GM21825 (cell line): ENCODE measurements around the gene CCDC63.

Experiments used
- ATAC-seq: cut with Tn5 transposase; IDR thresholded peaks from one replicate; pipeline ENCODE4 v1.9.1; 2021; ENCODE audit warnings: mild to moderate bottlenecking, moderate library complexity; ENCODE audit not compliant: unreplicated experiment

Gene CCDC63

GRCh38 chr12:110920324-110920910 is 73.6 kb downstream of the CCDC63 start, which contains the start of gene MYL2:
Gene MYL2, minus strand, starts transcription at chr12:110920579. Its CDS starts 50 bp downstream, at chr12:110920529.
- ATAC-seq = no peak

DNA sequence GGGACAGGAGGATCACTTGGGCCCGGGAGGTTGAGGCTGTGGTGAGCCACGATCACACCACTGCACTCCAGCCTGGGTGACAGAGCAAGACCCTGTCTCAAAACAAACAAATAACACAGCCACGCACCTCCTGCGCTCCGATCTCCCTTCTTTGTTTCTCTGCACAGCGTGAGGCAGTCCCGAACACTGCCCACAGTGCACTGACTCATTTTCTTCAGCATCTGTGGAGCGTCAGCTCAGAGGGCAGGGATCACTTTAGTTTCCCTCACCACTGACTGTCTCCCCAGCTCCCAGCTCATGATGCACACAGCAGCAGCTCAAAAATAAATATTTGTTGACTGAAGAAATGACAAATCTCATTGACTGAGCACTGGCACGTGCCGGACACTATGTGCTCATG is 74.5 kb downstream of the CCDC63 start:
- no peak for ATAC-seq

DNA sequence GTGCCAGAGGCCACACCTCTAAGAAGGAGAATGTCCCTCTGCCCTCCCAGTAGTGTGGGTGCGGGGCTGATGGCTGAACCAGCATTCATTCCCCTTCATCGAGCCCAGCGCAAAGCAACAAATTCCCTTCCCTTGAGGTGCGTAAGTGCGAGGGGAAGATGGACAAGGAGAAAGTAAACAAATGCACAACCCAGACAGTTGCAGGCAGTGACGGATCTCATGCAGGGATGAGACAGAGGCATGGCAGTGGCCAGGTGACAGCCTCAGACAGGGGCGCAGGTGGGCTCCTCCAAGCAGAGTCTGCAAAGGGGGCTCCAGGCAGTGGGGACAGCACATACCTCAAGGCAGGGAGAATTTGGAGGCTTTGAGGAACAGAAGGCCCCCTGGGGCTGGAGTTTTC is 75.9 kb downstream of the CCDC63 start:
- no peak for ATAC-seq

DNA sequence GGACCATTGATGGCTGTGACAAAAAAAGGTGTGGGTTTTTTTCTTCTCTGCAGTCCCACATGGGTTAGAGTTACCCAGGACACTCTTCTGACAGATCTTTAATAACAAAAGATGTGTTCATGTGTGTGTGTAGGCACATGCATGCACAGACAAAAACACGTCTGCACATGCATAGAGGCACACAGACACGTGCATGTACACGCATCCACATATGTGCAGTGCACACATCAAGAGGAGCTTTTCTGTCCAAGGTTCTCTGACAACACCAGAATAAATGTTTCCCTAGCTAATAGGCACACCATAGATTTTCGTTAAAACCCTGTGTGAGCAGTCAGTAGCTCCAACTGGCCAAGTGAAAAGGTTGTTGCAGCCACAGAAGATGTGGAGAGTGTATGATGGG is 76.4 kb downstream of the CCDC63 start:
- ATAC-seq = no peak

DNA sequence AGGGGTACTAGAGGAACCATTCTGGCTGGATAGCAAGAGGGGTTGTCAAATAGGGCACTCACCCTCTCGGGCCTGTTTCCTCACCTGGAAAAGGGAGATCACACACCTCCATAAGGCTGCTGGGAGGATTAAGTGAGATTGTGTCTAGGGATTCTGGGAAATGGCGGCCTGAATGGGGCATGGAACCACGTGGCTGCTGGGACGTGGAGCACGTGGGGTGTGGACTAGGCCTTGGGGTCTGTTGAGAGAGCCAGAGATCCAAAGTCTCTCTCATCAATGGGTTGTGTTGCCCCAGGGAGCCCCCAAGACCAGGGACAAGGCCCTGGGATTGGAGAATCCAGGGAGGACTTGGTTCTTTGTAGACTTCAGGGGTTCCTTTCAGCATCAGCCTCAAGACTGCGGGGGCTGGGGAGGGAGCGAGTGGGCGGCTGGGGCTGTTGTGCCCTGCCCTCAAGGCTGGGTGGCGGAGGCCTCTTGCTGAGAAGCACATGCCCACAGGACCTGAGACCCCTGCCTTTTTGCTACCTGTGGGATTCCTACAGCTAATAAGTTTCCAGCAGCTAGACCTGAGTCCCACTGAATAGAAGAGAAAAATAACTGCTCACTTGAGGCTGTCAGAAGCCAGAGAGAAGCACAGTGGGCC is 77.0 kb downstream of the CCDC63 start:
- no peak for ATAC-seq

GRCh38 chr12:110927546-110927945 is 80.8 kb downstream of the CCDC63 start:
- ATAC-seq = no peak

- ATAC-seq = no peak
Measured at GRCh38 chr12:110928700-110929099, 81.9 kb downstream of the CCDC63 start.

- no peak for ATAC-seq
Measured at GRCh38 chr12:110929818-110930217, 83.0 kb downstream of the CCDC63 start.

DNA sequence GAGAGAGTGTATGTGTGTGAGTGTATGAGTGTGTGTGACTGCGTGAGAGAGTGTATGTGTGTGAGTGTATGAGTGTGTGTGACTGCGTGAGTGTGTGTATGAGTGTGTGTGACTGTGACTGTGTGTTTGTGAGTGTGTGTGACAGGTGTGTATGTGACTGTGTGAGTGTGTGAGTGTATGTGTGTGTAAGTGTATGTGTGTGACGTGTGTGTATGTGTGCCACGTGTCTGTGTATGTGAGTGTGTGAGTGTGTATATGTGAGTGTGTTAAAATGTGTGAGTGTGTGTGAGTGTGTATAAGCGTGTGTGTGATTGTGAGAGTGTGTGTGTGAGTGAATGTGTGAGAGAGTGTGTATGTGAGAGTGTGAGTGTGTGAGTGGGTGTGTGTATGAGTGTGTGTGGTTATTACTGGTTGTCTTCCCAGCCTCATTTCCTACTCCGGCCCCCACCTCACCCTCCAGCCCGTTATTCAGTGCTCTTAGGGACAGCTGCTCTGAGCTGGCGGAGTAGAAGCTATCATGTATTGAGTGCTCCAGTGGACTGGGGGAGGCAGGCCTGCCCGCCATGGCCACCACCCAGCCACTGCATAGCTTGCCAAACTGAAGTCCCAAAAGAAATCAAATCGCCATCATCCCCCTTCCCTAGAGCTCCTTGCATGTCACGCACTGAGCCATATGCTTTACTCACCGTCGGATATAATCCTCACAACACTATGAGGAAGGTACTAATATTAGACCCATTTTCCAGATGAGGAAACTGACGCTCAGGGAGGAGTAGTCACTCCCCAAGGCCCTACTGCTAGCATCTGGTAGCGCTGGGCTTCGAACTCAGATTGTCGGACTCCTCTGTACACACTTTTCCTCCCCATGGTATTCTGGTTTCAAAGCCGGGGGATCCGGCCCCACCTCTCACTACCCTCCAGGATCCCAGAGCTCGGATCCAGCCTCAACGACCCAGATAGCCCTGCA is 83.8 kb downstream of the CCDC63 start:
- no peak for ATAC-seq

DNA sequence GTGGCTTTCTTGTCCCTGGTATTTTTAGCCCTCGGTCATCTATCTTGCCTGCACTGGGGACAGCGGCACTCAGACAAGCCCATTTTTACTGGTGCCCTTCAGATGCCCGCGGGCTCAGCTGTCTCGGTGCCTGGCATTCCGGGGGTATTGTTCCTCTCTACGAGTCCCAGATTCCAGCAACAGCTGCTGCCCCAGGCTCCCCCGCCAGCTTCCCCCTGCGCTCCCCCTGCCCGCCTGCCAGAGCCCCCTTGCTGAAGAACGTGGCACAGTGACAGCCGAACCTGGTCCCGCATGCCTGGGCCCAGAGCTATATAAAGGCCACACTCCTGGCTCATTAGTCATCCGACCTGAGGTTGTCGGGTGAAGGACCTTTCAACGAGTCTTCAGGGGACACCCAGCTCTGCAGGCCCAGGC is 84.5 kb downstream of the CCDC63 start:
- ATAC-seq = no peak

DNA sequence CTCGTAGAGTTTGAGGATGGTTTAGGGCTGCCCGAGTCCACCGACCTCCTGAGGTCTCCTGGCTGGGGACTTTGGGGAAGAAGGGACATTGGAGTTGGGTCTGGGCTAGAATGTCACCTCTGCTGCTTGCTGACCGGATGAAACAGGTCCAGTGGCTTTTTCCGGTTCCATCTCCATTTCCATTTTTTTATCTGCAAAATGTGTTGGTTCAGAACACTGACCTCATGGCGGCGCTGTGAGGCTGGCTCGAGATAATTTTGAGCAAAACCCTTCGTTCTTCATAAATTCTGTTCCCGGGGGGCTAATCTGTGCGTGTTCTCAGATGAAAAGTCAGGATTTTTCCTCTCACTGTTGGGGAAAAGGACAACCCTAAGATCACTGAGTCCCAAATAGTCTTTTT is 85.3 kb downstream of the CCDC63 start:
- no peak for ATAC-seq

DNA sequence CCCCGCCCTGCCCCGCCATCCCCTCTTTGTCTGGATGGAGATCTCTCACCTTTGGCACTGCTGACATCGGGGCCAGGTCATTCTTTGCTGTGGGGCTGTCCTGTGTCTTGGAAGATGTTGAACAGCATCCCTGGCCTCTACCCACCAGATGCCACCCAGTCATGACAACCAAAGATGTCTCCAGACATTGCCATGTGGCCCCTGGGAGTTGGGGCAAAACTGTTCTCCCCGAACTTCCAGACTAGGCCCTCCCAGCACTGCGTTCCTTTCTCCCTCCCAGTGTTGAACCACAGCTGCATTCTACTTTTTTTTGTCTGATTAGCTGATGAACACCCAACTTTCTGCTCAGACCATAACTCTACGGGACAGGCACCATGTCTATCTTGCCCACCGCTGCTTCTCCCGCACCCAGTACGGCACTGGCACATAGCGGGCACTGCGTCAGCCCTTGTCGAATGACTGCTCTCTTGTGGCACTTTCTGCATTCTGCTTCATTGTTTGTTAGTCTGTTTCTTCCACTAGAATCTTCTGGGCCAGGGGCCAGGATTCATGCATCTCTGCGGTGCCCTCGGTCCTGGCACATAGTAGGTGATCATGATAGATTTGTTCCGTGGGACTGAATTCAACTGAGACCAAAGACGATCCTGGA is 86.7 kb downstream of the CCDC63 start:
- ATAC-seq = no peak

- ATAC-seq = no peak
Measured at GRCh38 chr12:110934093-110934852, 87.5 kb downstream of the CCDC63 start.

DNA sequence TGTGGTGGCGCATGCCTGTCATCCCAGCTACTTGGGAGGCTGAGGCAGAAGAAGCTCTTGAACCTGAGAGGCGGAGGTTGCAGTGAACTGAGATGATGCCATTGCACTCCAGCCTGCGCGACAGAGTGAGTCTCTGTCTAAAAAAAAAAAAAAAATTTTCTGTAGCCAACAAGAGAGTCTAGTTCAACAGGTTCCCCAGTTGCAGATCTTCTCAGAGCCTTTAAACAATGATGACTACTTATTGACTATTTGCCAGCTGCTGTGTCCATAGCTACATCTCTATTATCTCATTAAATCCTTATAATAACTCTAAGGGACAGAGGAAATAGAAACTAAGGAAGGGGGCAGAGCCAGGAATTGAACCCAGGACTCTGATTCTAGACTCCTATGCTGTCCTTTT is 88.8 kb downstream of the CCDC63 start:
- ATAC-seq = no peak

- ATAC-seq = no peak
Measured at GRCh38 chr12:110936367-110937103, 89.7 kb downstream of the CCDC63 start.

DNA sequence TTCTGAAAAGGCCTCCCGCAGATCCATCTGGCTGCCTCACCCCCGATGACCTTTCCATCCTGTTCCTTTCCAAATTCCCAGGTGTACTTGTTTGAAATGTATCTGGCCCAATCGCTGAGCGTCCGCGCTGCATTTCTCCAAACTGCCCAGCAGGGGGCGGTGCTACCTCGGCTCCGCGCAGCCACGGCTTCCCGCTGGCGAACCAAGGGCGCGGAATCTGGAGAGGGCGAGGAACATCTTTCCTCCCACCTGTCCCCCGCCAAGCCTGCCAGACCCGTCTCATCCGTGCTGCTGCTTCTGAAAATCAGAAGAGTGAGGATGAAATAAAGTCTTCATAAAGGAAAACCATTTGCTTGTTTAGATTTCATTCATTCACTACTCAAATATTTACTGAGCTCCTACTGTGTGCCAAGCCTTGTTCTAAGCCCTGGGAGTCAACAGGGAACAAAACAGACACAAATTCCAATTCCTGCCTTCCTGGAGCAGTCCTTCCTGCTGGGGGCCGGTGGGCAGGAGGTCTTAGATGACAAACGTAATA is 90.4 kb downstream of the CCDC63 start:
- no peak for ATAC-seq

DNA sequence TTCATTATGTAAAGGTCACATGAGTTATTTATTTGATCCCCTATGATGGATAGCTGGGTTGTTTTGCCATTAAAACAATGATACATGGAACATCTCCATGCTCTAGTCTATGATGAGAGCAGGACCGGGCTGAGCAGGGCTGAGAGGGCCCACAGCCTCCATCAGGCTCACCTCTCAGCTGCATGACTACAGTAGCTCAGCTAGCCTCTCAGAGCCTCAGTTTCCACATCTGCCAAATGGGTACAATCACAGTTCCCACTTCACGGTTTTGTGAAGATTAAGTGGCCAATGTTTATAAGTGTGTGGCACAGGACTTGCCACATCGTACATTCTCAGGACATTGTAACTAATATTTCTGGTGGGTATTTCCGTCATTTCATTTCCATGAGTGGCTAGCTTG is 93.5 kb downstream of the CCDC63 start:
- no peak for ATAC-seq

- no peak for ATAC-seq
Measured at GRCh38 chr12:110940933-110941332, 94.1 kb downstream of the CCDC63 start.

DNA sequence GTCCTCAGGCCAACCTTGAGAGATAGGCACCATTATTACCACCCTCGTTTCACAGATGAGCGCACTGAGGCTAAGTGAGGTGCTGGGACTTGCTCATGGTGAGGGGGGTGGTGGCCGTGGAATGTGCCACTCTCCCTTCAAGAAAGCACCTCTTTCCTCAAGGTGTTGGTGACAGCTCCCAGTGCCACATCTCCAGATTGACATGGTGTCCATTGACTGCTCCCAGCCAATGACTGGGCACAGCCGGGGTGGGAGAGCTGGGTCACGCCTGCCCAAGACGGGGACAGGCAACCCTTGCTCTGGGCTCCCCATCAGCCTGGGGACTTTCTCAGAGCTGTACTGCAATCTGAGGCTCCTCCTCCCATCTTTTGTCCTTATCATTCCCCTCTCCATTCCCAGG is 94.6 kb downstream of the CCDC63 start:
- ATAC-seq = no peak

DNA sequence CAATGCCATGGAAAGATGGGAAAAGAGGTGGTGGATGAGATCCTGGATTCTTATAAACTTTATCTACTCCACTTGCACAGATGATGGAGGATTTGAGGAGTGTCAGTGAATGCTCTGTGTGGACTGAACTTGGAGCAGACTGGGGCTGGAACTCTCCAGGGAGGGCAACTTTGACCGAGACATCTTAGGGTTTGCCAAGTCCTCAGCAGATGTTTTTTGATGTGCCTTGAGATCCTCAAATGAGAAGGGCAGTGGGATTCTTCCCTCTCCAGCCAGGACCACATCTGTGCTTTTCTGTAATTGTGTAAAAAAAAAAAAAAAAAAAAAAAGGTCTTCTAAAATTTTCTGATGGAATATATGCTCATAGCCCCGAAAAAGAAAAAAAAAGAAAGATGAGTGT is 96.6 kb downstream of the CCDC63 start:
- no peak for ATAC-seq
